Activated naive CD8-positive, alpha-beta T cell treated with anti-CD3 and anti-CD28 coated beads for 36 hours (primary cell): ENCODE data around the gene TMEM117. TPM values are rescaled to one million over a fixed set of nuclear protein-coding genes. Genes with fewer than 3 reads are reported as not detected.
"Not testable (repeated sequence)": the region's sequence is repeated elsewhere in the genome, so short reads cannot be mapped to it uniquely, and the experiment has no call there.

ENCODE experiments used
- DNase-seq: peaks from one replicate; pipeline ENCODE4 v3.0.0; 2021
- H3K27ac Mint-ChIP-seq: one replicate; pipeline ENCODE4 v1.8.0; 2022; ENCODE audit warnings: mild to moderate bottlenecking, moderate library complexity, mixed read lengths
- H3K27me3 Mint-ChIP-seq: one replicate; pipeline ENCODE4 v1.8.0; 2022; ENCODE audit warnings: mild to moderate bottlenecking, mixed read lengths
- H3K36me3 Mint-ChIP-seq: one replicate; pipeline ENCODE4 v1.8.0; 2021; ENCODE audit warnings: mild to moderate bottlenecking, mixed read lengths
- H3K4me1 Mint-ChIP-seq: one replicate; pipeline ENCODE4 v1.8.0; 2021; ENCODE audit warnings: mixed read lengths
- H3K4me3 Mint-ChIP-seq: one replicate; pipeline ENCODE4 v1.8.0; 2022; ENCODE audit warnings: mild to moderate bottlenecking, moderate library complexity, mixed read lengths
- H3K9me3 Mint-ChIP-seq: one replicate; pipeline ENCODE4 v1.8.0; 2022; ENCODE audit warnings: mixed read lengths
- total RNA-seq, 2 experiments: library from RNA; stranded (reverse); gene quantifications; one replicate each; pipeline ENCODE4 v1.2.3, GENCODE V29; 2021

TMEM117 gene
- total RNA-seq, 2 experiments from 2014 or later, result 0.68 to 0.74 TPM

GRCh38 chr12:43858991-43859390, 23.1 kb downstream of the TMEM117 start:
- Mint-ChIP-seq H3K9me3 (no peaks in the 10 kb centered on the region), H3K4me1 (no peaks in the 10 kb centered on the region), H3K36me3 (no peaks in the 10 kb centered on the region), H3K4me3 (no peak overlapping the region), H3K27ac (no peak overlapping the region), H3K27me3 (no peaks in the 10 kb centered on the region)
- no peak for DNase-seq

DNA sequence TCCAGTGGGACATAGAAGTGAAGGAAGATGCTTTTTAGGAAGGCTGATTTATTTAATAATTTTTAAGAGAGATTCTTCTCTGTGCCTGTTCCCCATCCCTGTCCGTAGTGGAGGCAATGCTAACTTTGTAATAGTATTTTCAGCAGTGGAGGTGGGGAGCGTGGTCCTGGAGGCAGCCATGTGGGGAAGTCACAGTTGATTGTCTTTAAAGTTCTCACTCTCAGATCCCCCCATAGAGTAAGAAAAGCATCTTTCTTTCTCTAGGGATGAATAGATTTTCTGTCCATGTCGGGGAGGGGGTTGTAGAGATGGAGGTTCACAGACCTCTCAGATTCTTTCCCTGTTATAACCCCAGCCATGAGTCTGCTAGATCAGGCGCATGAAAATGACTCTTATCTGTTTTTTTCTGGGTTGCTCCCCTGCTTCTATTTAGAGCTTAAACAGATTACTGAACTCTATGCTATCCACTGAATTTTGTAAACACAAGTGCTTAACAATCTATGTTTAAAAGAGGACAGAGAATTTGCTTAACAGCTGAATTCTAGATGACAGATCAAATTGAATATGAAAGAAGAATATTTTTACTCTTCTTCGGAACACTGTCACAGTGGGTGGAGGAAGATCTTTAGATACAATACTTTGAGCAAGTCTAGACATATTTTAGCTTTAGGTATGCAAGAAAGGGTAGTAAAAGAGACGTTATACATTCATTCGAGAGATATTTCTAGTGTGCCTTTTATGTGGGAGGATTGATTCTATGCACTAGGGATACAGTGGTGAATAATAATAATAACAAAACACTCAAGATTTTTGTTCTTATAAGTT, 25.3 kb downstream of the TMEM117 start:
- no peak overlapping the region for H3K4me3 Mint-ChIP-seq
- no peak for DNase-seq
- H3K36me3 Mint-ChIP-seq, result no peaks in the 10 kb centered on the region
- no peaks in the 10 kb centered on the region for H3K4me1 Mint-ChIP-seq
- H3K9me3 Mint-ChIP-seq, result no peaks in the 10 kb centered on the region
- H3K27ac Mint-ChIP-seq, result no peak overlapping the region
- H3K27me3 Mint-ChIP-seq, result no peaks in the 10 kb centered on the region

- no peaks in the 10 kb centered on the region for H3K9me3 Mint-ChIP-seq
These were observed 25.9 kb downstream of the TMEM117 start for GRCh38 chr12:43861840-43862150.

GRCh38 chr12:43863770-43864366, 28.0 kb downstream of the TMEM117 start:
- no peak for DNase-seq
- Mint-ChIP-seq H3K4me1 (no peaks in the 10 kb centered on the region), H3K27ac (no peak overlapping the region), H3K9me3 (no peaks in the 10 kb centered on the region), H3K4me3 (no peak overlapping the region), H3K36me3 (no peaks in the 10 kb centered on the region), H3K27me3 (no peaks in the 10 kb centered on the region)

More at GRCh38 chr12:43861840-43862150, 25.9 kb downstream of the TMEM117 start:
- no peaks in the 10 kb centered on the region for H3K27me3 Mint-ChIP-seq
- H3K27ac Mint-ChIP-seq, result no peak overlapping the region
- DNase-seq, result no peak
- no peak overlapping the region for H3K4me3 Mint-ChIP-seq
- H3K4me1 Mint-ChIP-seq, result no peaks in the 10 kb centered on the region
- H3K36me3 Mint-ChIP-seq, result no peaks in the 10 kb centered on the region

GRCh38 chr12:43864557-43864956, 28.7 kb downstream of the TMEM117 start:
- not testable (repeated sequence) for H3K4me1 Mint-ChIP-seq, H3K36me3 Mint-ChIP-seq, H3K9me3 Mint-ChIP-seq, DNase-seq, H3K4me3 Mint-ChIP-seq, H3K27me3 Mint-ChIP-seq, H3K27ac Mint-ChIP-seq

DNA sequence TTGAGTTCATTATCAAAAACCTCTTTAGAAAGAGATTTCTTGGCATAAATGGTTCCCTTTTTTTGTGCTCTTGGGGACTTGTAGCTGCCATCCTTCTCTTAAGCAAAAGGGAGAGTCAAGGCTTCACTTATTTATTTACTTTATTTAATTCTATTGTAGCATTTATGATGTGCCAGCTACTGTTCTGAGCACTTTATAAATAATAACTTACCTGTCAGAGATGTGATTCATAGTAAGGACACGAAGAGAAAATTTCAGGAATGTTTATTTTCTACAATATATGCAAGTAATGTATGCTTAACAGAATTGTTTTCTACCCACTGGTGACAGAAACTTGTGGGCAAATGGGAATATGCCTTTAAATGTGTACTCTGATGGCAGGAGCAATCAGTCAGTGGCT, 33.3 kb downstream of the TMEM117 start:
- H3K4me1 Mint-ChIP-seq, result no peaks in the 10 kb centered on the region
- no peaks in the 10 kb centered on the region for H3K9me3 Mint-ChIP-seq
- DNase-seq, result no peak
- no peak overlapping the region for H3K27ac Mint-ChIP-seq
- no peak overlapping the region for H3K4me3 Mint-ChIP-seq
- H3K27me3 Mint-ChIP-seq, result no peaks in the 10 kb centered on the region
- H3K36me3 Mint-ChIP-seq, result no peaks in the 10 kb centered on the region

- not testable (repeated sequence) for H3K36me3 Mint-ChIP-seq, H3K4me3 Mint-ChIP-seq, H3K4me1 Mint-ChIP-seq, H3K27ac Mint-ChIP-seq, H3K27me3 Mint-ChIP-seq, DNase-seq, H3K9me3 Mint-ChIP-seq
These were observed 33.9 kb downstream of the TMEM117 start for GRCh38 chr12:43869765-43870164.

GRCh38 chr12:43871258-43871657, 35.4 kb downstream of the TMEM117 start:
- not testable (repeated sequence) for H3K27ac Mint-ChIP-seq, DNase-seq, H3K36me3 Mint-ChIP-seq, H3K4me3 Mint-ChIP-seq, H3K27me3 Mint-ChIP-seq, H3K9me3 Mint-ChIP-seq, H3K4me1 Mint-ChIP-seq

- no peak for DNase-seq
- H3K27me3 Mint-ChIP-seq, result no peaks in the 10 kb centered on the region
- no peak overlapping the region for H3K4me3 Mint-ChIP-seq
- H3K4me1 Mint-ChIP-seq, result no peaks in the 10 kb centered on the region
- H3K9me3 Mint-ChIP-seq, result no peaks in the 10 kb centered on the region
- no peak overlapping the region for H3K27ac Mint-ChIP-seq
- no peaks in the 10 kb centered on the region for H3K36me3 Mint-ChIP-seq
These were observed 36.5 kb downstream of the TMEM117 start for GRCh38 chr12:43872396-43872795.

- Mint-ChIP-seq H3K9me3 (no peaks in the 10 kb centered on the region), H3K27me3 (no peaks in the 10 kb centered on the region), H3K27ac (no peak overlapping the region), H3K36me3 (no peaks in the 10 kb centered on the region), H3K4me1 (no peaks in the 10 kb centered on the region), H3K4me3 (no peak overlapping the region)
- DNase-seq, result no peak
These were observed 42.2 kb downstream of the TMEM117 start for GRCh38 chr12:43878050-43878449.

GRCh38 chr12:43880547-43880946, 44.7 kb downstream of the TMEM117 start:
- Mint-ChIP-seq H3K4me3 (no peak overlapping the region), H3K27me3 (no peaks in the 10 kb centered on the region), H3K9me3 (no peaks in the 10 kb centered on the region), H3K4me1 (no peaks in the 10 kb centered on the region), H3K36me3 (no peaks in the 10 kb centered on the region), H3K27ac (no peak overlapping the region)
- DNase-seq, result no peak

- H3K36me3 Mint-ChIP-seq, result no peaks in the 10 kb centered on the region
- DNase-seq, result peak; percentile 4
These were observed 46.8 kb downstream of the TMEM117 start for GRCh38 chr12:43882578-43883178.

DNA sequence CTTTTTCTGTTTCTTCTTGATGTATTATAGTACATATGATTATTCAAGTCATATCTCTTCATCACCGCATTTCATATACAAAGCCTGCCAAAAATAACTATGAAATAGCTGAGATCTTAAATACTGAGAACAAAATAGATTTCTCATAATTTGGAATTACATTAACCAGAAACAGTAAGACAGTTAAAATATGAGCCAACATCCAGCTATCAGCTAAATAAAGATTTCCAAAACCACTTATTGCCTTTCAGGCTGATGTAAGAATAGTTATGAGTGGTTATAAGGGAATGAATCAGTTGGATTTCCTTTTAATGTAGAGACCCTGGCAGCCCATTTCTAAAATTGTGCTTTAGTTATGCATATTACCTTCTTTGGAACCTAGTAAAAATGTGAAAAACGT, 47.4 kb downstream of the TMEM117 start:
- H3K36me3 Mint-ChIP-seq, result no peaks in the 10 kb centered on the region
- no peak overlapping the region for H3K4me3 Mint-ChIP-seq
- H3K27ac Mint-ChIP-seq, result no peak overlapping the region
- no peaks in the 10 kb centered on the region for H3K4me1 Mint-ChIP-seq
- no peak for DNase-seq
- no peaks in the 10 kb centered on the region for H3K27me3 Mint-ChIP-seq
- no peaks in the 10 kb centered on the region for H3K9me3 Mint-ChIP-seq

More at GRCh38 chr12:43882578-43883178, 46.8 kb downstream of the TMEM117 start:
- no peaks in the 10 kb centered on the region for H3K9me3 Mint-ChIP-seq
- no peak overlapping the region for H3K4me3 Mint-ChIP-seq
- H3K27ac Mint-ChIP-seq, result no peak overlapping the region
- no peaks in the 10 kb centered on the region for H3K27me3 Mint-ChIP-seq
- H3K4me1 Mint-ChIP-seq, result no peaks in the 10 kb centered on the region

DNA sequence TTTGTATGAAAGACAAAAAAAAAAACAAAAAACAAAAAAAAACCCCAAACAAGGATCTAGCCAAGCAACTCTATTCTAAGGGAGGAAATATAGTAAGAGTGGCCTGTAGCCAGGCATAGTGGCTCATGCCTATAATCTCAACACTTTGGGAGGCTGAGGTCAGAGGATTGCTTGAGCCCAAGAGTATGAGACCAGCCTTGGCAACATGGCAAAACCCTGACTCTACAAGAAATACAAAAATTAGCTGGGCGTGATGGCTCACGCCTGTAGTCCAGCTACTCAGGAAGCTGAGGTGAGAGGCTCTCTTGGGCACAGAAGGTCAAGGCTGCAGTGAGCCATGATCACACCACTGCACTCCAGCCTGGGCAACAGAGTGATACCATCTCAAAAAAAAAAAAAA, 47.9 kb downstream of the TMEM117 start:
- Mint-ChIP-seq H3K4me1 (no peaks in the 10 kb centered on the region), H3K4me3 (no peak overlapping the region), H3K27ac (no peak overlapping the region), H3K36me3 (no peaks in the 10 kb centered on the region), H3K9me3 (no peaks in the 10 kb centered on the region), H3K27me3 (no peaks in the 10 kb centered on the region)
- DNase-seq, result no peak

GRCh38 chr12:43884683-43885410, 49.0 kb downstream of the TMEM117 start:
- H3K4me1 Mint-ChIP-seq, result no peaks in the 10 kb centered on the region
- DNase-seq, result no peak
- H3K4me3 Mint-ChIP-seq, result no peak overlapping the region
- no peaks in the 10 kb centered on the region for H3K27me3 Mint-ChIP-seq
- H3K9me3 Mint-ChIP-seq, result no peaks in the 10 kb centered on the region
- no peak overlapping the region for H3K27ac Mint-ChIP-seq
- H3K36me3 Mint-ChIP-seq, result no peaks in the 10 kb centered on the region
